Heart right ventricle (tissue), 16 donors: Measurements from ENCODE around the gene SLC36A3. TPM values are rescaled to one million over a fixed set of nuclear protein-coding genes. Genes with fewer than 3 reads are reported as not detected.

ENCODE experiments used
- ATAC-seq, 8 donors: fragments of 200-7000 bp; cut with Tn5 transposase; one replicate each; pipeline ENCODE4 v1.9.1; 2020; ENCODE audit warnings: mild to moderate bottlenecking in 8 of 8, moderate library complexity in 8 of 8, moderate number of reproducible peaks in 1 of 8
- DNase-seq, 2 donors: peaks; one replicate each; pipeline ENCODE4 v3.0.0-alpha.2; 2020
- H3K27ac ChIP-seq, 10 donors: fragments of 200-600 bp; sonication (generic) in 2 of 10; one replicate each; pipeline versions ENCODE4 v1.5.0 to v1.8.0; 2020 to 2022; ENCODE audit warnings: mild to moderate bottlenecking in 3 of 10
- H3K27me3 ChIP-seq, 7 donors: fragments of 200-600 bp; one replicate each; pipeline ENCODE4 v1.8.0; 2021 to 2022; ENCODE audit warnings: mild to moderate bottlenecking in 2 of 7
- H3K36me3 ChIP-seq, 9 donors: fragments of 200-600 bp; sonication (generic) in 1 of 9; one replicate each; pipeline versions ENCODE4 v1.5.0 to v1.8.0; 2020 to 2022; ENCODE audit warnings: mild to moderate bottlenecking in 2 of 9
- H3K4me1 ChIP-seq, 9 donors: fragments of 200-600 bp; sonication (generic) in 1 of 9; one replicate each; pipeline versions ENCODE4 v1.5.0 to v1.8.0; 2020 to 2022; ENCODE audit warnings: mild to moderate bottlenecking in 4 of 9
- H3K4me3 ChIP-seq, 10 donors: fragments of 200-600 bp; sonication (generic) in 2 of 10; one replicate each; pipeline versions ENCODE4 v1.5.0 to v1.8.0; 2020 to 2022; ENCODE audit warnings: mild to moderate bottlenecking in 7 of 10, moderate library complexity in 2 of 10
- H3K9me3 ChIP-seq, 11 donors: fragments of 200-600 bp in 10 of 11; sonication (generic) in 2 of 11; one replicate each; pipeline versions ENCODE4 v1.5.0 to v1.8.0; 2013 to 2022; ENCODE audit warnings: mild to moderate bottlenecking in 2 of 11, control low read depth in 1 of 11, moderate library complexity in 1 of 11
- CTCF ChIP-seq, 9 donors: fragments of 200-600 bp; sonication (generic) in 2 of 9; IDR thresholded peaks; one replicate each; pipeline versions ENCODE4 v1.5.0 to v1.8.0; 2021 to 2022; ENCODE audit warnings: antibody characterized with exemption in 9 of 9, mild to moderate bottlenecking in 5 of 9, moderate library complexity in 1 of 9
- WGBS, 2 donors: extraction: QIAGEN DNeasy Blood & Tissue Kit; methylation state at CpG; one replicate each; pipeline ENCODE4 v1.1.7; 2013; ENCODE audit warnings: inconsistent platforms in 1 of 2; 5-methylcytosine and 5-hydroxymethylcytosine counted together
- intact Hi-C, 10 donors: fragments of 100-400 bp; cut with DNase I; formaldehyde crosslinking; loops; one replicate each; pipeline versions ENCODE4 v1.11.1 to v1.14.2; 2022
- polyA plus RNA-seq, 2 donors: library from polyadenylated mRNA; stranded (reverse); fragments of 200-250 nt; gene quantifications; one replicate each; pipeline ENCODE4 v1.2.3, GENCODE V29; 2013
- total RNA-seq, 10 donors: library from RNA; stranded (reverse); fragmentation: NEBNext Ultra II Directional in 3 of 10; extraction: Animal tissue kit (Norgen Biotek cat#: 25700) in 3 of 10; gene quantifications; one replicate each; pipeline versions ENCODE4 v1.2.1 to v1.2.4, GENCODE V29; 2021 to 2023
- donor health status: Arrhythmogenic right ventricular cardiomyopathy.
- donor health status: ischemic (EF 13 %, LVEDD 7.1; RV severe dilation, severe dysfunction).
- donor health status: healthy with polysubstance abuse.
- donor health status: DM: no; HTN: yes; CAD: no.
- donor health status: DM: no; HTN: no; CAD: no.
- donor health status: ischemic (EF 25% LVEDD 6.9; RV normal size, moderate dysfunction).
- donor health status: ischemic (EF 25% LVEDD 5.7; RV mildly dilated, moderate dysfunction).
- donor health status: healthy.
- donor health status: DM: yes; HTN: yes; CAD: no.
- donor health status: Ischemic cardiomyopathy.
- donor health status: ischemic (EF 35%, LVEDD 5.7; RV mildly dilated, moderate dysfunction).
- donor health status: nonischemic (EF 11% LVEDD 7.7; RV severe dilation, severe dysfunction).
- donor health status: DM: yes; HTN: yes; CAD: no.
- donor health status: PGD.
- donor health status: ischemic (EF 29% LVEDD 5.4; RV normal size, mild dysfunction).
- donor health status: nonischemic (EF 23%, LVEDD 6.1; RV moderate dilation, normal function).

SLC36A3 gene
- total and polyA plus RNA-seq, 12 donors, result not detected

- H3K36me3 ChIP-seq, result no peaks in the 10 kb centered on the region
- no peak for TF ChIP-seq CTCF (IDR thresholded peaks at IDR 0.05)
- H3K27ac ChIP-seq, result peak overlapping the region; percentile 14 to 86 (median 78)
- H3K9me3 ChIP-seq, result no peaks in the 10 kb centered on the region
- 12 to 13% methylated on average over 17 of the region's 17 CpGs for WGBS, 2 donors
- peak; percentile 70 to 79 for DNase-seq
- intact Hi-C loops, result loop anchor here in 9 of 10 donors (5.0 to 10.0 kb wide), 10 partner anchors 60 to 232 kb away; partner anchors contain the start of gene ANXA6 (in 1 of the 9)
- ATAC-seq, result peak; percentile 63 to 85 (median 74)
- peaks cover 15 to 56% (median 38%) of the 10 kb centered on the region in 9 donors for H3K4me1 ChIP-seq
- peak overlapping the region in 5 of 10 donors; percentile 10 to 31 (median 23) for H3K4me3 ChIP-seq
- no peaks in the 10 kb centered on the region for H3K27me3 ChIP-seq
Observed at GRCh38 chr5:151234476-151235238, 68.9 kb downstream of the SLC36A3 start.

GRCh38 chr5:151233616-151234085, 69.9 kb downstream of the SLC36A3 start:
- peak overlapping the region in 3 of 10 donors; percentile 56 to 83 (median 78) for H3K27ac ChIP-seq
- no peak for DNase-seq
- intact Hi-C loops, result loop anchor here in 4 of 10 donors (10.0 kb wide), 3 partner anchors 59 to 179 kb away; no protein-coding TSS in a partner anchor
- H3K27me3 ChIP-seq, result no peaks in the 10 kb centered on the region
- ATAC-seq, result no peak
- no peak for TF ChIP-seq CTCF (IDR thresholded peaks at IDR 0.05)
- H3K4me3 ChIP-seq, result no peak overlapping the region
- no peaks in the 10 kb centered on the region for H3K9me3 ChIP-seq
- WGBS, 2 donors, result 70 to 77% methylated on average over 8 of the region's 8 CpGs
- H3K36me3 ChIP-seq, result no peaks in the 10 kb centered on the region
- H3K4me1 ChIP-seq, result peaks cover 11 to 48% (median 28%) of the 10 kb centered on the region in 9 donors

GRCh38 chr5:151231359-151231758, 72.2 kb downstream of the SLC36A3 start:
- Histone ChIP-seq H3K36me3 (no peaks in the 10 kb centered on the region), H3K27ac (no peak overlapping the region), H3K4me1 (peaks cover 10 to 34% (median 20%) of the 10 kb centered on the region in 9 donors), H3K9me3 (no peaks in the 10 kb centered on the region), H3K27me3 (no peaks in the 10 kb centered on the region), H3K4me3 (no peak overlapping the region)
- DNase-seq, result no peak
- intact Hi-C loops, result loop anchor here in 4 of 10 donors (10.0 kb wide), 3 partner anchors 57 to 177 kb away; no protein-coding TSS in a partner anchor
- no peak for ATAC-seq
- no peak for TF ChIP-seq CTCF (IDR thresholded peaks at IDR 0.05)

- Histone ChIP-seq H3K4me1 (peaks cover 7 to 30% (median 17%) of the 10 kb centered on the region in 9 donors), H3K4me3 (no peak overlapping the region), H3K27me3 (no peaks in the 10 kb centered on the region), H3K27ac (peak overlapping the region in 6 of 10 donors; percentile 8 to 62 (median 24)), H3K36me3 (no peaks in the 10 kb centered on the region), H3K9me3 (no peaks in the 10 kb centered on the region)
- peak in 4 of 8 donors; percentile 25 to 54 (median 43) for ATAC-seq
- WGBS, 2 donors, result 61 to 69% methylated on average over 6 of the region's 6 CpGs
- DNase-seq, result no peak
- no peak for TF ChIP-seq CTCF (IDR thresholded peaks at IDR 0.05)
- intact Hi-C loops, result loop anchor here in 4 of 10 donors (10.0 kb wide), 3 partner anchors 55 to 175 kb away; no protein-coding TSS in a partner anchor
Observed at GRCh38 chr5:151230048-151230680, 73.4 kb downstream of the SLC36A3 start.
